Putamen (tissue), 1 donor: Measurements from ENCODE around the gene PCDHGB1.
A peak's percentile ranks its signal among the peaks of the same experiment; 100 is the strongest.
"Not testable (repeated sequence)": the region's sequence is repeated elsewhere in the genome, so short reads cannot be mapped to it uniquely, and the experiment has no call there.

Experiments
- DNase-seq: peaks from one replicate; pipeline ENCODE4 v3.0.0-alpha.2; 2016; ENCODE audit warnings: low spot score

Gene PCDHGB1

DNA sequence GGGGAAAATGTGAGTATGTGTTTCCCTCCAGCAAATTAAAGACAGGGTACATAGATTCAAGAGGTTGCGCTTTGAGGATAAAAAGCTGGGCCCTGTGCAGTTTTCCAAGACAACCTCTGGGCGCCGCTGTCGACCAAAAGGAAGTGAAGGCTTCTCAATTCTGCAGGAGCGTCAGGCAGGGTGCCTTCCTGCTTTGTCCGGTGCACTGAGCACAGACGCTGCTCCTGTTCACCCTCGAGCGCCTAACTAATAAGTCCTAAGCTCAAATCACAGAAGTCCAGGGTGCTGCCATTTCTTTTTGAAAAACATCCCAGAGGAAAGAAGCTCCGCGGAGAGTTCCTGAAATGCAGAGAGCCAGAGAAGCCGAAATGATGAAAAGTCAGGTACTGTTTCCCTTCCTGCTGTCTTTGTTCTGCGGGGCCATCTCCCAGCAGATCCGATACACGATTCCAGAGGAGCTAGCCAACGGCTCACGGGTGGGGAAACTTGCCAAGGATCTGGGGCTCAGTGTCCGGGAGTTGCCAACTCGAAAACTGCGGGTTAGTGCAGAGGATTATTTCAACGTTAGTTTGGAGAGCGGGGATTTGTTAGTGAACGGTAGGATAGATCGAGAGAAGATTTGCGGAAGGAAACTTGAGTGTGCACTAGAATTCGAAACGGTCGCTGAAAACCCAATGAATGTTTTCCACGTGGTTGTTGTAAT lies at the start of gene PCDHGB1:
Gene PCDHGB1 (plus strand): TSS at position 183 of the 703 bp plus-strand sequence. CDS start 162 bp downstream, at position 345.
- DNase-seq: no peak

DNA sequence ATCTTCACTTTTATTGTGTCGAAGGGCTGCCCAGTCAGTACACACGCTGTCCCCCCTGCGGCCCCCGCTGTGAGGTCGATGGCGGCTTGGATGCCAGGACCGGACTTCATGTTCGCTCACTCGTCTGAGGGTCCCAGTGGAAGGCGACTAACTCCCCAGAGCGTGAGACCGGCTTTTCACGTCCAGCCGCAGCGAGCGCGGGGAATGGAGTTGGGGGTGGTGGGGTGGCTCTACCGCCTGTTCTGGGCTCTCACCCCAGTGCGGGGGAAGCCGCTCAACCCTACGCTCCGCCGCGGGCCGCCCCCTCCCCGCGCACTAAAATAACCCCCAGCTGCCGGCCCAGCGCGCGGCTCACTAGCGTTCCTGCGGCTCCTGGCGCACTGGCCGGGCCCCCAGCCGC lies 46.1 kb upstream of the PCDHGB1 start, which contains the start of gene SLC25A2:
Gene SLC25A2 (minus strand): TSS at position 294 of the 400 bp plus-strand sequence. CDS start 184 bp downstream, at position 110.
- no peak for DNase-seq

DNA sequence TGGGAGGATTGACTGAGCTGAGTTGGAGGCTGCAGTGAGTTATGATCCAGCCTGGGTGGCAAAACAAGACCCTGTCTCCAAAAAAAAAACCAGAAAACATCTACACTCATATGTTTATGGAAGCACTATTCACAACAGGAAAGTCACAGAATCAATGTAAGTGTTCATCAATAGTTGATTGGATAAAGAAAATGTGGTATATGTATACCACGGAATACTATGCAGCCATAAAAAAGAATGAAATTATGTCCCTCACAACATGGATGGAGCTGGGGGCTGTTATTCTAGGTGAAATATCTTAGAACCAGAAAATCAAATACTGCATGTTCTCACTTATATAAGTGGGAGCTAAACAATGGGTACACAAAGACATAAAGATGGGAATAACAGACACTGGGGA lies 43.3 kb upstream of the PCDHGB1 start:
- DNase-seq: no peak

DNA sequence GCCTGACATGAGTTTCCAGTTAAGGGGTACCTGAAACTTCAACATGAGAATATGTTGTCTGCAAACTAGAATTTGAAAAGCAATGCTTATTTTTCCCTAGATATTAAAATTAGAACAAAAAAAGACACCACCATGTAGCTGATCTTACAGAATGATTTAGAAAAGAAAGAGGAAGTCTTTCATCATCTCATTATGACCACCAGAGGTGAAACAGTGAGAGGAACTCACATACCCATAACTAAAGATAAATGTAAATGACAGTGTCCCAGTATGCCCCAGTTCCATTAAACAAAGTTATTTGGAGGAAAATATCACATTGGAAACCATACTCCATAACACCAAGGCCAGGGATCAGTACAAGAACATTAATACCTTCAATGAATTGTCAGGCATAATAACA lies 36.2 kb upstream of the PCDHGB1 start:
- DNase-seq: no peak

DNA sequence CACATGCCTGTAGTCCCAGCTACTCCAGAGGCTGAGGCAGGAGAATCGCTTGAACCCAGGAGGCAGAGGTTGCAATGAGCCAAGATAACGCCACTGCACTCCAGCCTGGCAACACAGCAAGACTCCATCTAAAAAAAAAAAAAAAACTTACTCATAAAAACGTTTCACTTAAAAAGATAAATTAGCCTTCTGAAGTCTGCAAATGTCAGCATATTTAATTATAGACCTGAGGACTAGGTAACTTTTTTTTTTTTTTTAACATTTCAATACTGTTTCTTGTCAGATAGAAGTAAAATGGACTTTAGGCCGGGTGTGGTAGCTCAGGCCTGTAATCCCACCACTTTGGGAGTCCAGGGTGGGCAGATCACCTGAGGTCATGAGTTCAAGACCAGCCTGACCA lies 32.9 kb upstream of the PCDHGB1 start:
- DNase-seq: not testable (repeated sequence)

DNA sequence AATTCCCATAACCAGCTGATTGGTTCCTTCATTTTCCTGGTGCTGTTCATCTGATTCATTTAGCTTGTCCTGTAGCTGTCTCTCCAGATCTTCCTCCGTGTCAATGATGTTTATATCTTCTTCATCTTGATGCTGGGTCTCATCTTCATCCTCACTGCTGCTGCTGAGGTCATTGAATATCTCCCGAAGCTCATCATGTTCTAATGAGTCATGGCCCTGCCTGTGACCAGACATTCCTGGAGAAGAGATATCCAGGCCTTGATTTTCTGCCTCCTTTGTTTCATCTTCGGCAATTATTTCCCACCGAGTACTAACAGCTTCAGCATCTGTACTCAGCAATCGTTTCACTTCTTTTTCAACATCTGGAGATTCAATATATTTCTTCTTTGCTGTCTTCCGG lies 30.7 kb upstream of the PCDHGB1 start:
- no peak for DNase-seq

DNA sequence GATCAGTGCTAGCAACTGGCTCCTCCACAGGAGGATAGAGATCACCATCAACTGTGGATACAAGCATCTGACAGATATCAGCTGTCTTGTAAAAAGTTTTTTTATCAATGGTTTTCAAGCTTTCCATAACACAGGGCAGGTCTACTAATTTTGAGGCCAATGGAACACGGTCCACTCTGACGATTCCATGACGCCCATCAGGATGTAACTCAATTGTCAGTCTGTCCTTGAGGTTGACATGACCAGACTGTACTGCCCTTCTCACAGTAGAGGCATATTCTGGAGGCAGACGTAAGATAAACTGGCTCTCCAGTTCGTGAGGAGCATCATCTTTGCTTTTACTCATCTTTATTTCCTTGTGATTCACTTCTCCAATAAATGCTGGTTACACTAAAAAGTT lies 30.2 kb upstream of the PCDHGB1 start:
- no peak for DNase-seq

DNA sequence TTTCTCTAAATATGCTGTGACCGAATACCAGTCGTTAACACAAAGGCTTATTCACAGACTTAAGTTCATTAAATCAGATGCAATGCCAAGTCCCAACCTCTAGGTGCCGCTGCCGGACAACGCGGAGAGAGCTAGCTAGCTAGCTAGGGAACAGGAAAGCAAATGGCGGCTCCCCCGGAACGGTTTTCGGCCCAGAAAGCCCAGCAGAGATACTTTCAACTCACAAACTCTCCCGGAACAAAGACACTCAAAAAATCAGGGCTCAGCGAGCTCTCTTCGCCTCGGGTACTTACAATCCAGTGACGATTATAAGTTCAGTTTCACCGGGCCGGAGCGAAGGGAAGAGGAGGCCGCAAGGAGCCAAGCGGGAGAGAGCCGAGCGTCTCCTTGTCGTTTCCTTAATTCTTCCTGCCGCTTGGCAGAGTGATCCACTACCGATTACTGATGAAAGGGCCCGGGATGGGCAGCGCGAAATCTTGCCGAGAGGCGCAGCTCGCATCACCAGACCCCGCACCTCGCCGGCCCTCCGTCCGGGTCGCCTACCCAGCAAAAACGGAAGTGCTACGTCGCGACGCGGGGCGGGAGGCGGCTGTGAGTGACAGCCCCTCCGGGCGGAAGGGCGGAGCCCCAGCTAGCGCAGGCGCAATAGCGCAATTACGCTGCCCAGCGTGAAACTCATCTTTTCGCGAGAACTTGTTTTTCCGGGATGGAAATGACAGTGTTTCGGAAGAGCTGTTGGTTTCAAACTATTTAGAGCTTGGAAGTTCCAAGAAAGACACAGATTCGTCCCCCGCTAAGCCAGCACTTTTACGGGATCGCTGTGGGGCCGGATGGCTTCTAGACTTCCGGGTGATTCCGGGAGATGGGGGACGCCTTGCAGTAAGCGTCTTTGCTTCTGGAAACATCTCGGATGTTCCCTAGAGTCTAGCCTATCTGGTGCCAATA lies 29.4 kb upstream of the PCDHGB1 start, which contains the start of gene TAF7:
Gene TAF7 (minus strand): TSS at position 560 of the 945 bp plus-strand sequence. CDS start 740 bp downstream, outside the sequence.
- peak; percentile 93 for DNase-seq

DNA sequence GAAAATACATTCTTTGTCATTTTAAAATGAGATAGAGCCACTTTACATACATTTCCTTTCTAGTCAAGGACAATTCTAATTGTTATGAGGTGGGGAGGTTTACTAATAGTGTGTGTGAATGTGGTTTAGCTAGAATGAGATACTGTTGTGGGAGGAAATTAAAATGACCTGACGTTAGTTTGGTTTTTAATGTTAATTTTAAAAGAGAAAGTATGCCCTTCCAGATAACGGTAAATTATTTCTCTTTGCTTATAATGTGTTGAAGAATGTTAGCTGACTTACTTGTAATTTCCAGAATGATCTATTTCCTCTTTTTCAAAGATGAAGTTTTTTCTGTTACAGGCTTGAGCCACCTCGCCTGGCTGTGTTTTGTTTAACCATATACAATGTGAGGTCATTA lies 27.6 kb upstream of the PCDHGB1 start:
- DNase-seq: no peak

DNA sequence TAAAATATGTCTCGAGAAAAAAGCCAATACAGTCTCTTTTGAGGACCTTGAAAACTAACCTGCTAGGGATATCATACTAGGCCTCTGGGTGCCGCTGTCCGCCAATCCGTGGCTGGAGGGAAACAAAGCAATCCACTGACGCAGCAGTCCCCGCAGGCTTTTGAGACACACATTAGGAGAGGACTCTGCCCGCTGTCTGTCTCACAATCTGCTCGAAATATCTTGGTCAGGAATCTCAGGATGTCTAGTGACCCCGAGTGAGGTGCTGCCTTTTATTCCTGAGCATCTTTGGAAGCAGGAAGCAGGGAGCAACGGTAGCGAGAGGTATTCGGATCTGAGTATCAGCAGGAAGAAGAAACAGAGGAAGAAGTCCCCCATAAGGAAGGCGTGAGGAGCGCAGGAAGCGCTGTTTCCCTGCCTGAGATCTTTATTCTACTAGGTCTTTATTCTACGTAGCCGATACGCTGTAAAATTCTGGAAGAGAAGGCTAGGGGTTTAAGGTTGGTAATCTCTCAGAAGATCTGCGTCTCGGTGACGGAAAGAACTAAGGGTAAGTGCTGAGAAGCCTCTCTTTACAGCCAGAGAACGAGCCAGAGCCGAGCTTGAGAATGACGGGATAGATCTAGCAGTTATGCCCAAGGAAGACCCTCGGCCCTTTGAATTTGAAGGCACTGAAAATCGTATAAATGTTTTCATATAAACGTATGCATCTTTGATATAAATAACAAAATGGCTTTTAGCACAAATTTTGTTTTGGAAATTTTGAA lies 23.6 kb upstream of the PCDHGB1 start:
- peak; percentile 72 for DNase-seq

DNA sequence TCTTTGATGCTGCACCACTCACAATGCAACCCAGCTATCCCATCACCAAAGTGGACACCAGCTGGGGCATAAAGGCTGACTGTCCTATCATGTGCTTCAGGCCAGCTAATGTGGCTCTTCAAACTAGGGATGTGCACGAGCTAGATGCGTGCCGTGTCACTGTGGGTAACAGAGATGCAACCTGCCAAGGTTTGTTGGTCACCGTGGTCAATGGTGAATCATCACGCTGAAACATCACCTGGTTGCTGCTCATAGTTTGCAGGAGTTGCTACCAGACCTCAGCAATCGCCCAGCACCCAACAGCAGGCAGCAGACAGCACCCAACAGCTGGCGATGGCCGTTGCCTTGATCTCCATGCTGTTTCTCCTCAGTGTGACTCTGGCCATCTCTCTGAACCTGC lies 21.7 kb upstream of the PCDHGB1 start:
- DNase-seq: no peak

DNA sequence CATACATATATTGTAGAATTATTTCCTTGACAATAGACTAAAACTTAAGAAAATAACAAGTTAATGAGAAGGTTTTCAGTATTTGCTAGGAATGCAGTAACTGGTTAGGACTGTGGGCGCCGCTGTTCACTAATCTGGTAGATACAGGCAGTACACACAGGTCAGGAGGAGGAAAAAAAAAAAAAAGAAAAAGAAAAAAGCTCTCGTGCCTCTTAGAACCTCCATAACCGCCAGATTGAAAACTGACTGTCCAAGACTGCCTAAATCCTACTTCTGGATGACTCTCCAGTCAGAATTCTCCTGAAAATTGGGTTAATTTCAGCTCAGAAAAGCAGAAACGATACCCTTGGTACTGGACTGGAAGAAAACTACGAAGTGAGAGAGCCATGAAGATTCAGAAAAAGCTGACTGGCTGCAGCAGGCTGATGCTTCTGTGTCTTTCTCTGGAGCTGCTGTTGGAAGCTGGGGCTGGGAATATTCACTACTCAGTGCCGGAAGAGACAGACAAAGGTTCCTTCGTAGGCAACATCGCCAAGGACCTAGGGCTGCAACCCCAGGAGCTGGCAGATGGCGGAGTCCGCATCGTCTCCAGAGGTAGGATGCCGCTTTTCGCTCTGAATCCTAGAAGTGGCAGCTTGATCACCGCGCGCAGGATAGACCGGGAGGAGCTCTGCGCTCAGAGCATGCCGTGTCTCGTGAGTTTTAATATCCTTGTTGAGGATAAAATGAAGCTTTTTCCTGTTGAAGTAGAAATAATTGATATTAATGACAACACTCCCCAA lies 19.4 kb upstream of the PCDHGB1 start, which contains the start of gene PCDHGA1:
Gene PCDHGA1 (plus strand): TSS at position 216 of the 782 bp plus-strand sequence.
- no peak for DNase-seq

DNA sequence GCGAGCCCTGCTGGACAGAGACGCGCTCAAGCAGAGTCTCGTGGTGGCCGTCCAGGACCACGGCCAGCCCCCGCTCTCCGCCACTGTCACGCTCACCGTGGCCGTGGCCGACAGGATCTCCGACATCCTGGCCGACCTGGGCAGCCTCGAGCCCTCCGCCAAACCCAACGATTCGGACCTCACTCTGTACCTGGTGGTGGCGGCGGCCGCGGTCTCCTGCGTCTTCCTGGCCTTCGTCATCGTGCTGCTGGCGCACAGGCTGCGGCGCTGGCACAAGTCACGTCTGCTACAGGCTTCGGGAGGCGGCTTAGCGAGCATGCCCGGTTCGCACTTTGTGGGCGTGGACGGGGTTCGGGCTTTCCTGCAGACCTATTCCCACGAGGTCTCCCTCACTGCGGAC lies 17.3 kb upstream of the PCDHGB1 start:
- DNase-seq: not testable (repeated sequence)

DNA sequence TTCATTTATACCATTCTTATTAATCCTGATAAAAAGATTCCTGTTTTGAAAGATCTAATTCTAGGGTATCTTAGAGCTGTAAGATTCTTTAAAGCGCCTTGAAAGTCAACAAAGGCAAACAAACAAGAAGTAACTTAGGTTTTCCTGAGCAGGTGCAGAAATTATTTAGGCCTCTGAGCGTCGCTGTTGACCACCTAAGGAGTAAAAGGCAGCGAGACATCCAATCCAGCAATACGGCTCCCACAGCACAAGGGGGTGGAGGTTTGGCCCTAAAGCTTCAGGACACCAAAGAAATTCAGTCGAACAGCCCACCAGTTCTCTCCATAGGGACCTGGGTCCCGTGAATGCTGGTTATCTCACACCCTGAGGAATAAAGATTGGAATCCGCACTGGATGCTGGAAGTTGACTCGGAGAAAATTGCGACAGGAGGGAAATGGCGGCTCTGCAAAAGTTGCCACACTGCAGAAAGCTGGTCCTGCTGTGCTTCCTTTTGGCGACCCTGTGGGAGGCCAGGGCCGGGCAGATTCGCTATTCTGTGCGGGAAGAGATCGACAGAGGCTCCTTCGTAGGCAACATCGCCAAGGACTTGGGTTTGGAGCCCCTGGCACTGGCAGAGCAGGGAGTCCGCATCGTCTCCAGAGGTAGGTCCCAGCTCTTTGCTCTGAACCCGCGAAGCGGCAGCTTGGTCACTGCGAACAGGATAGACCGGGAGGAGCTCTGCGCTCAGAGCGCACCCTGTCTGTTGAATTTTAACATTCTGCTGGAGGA lies 11.2 kb upstream of the PCDHGB1 start, which contains the start of gene PCDHGA2:
Gene PCDHGA2 (plus strand): TSS at position 223 of the 769 bp plus-strand sequence.
- DNase-seq: no peak

DNA sequence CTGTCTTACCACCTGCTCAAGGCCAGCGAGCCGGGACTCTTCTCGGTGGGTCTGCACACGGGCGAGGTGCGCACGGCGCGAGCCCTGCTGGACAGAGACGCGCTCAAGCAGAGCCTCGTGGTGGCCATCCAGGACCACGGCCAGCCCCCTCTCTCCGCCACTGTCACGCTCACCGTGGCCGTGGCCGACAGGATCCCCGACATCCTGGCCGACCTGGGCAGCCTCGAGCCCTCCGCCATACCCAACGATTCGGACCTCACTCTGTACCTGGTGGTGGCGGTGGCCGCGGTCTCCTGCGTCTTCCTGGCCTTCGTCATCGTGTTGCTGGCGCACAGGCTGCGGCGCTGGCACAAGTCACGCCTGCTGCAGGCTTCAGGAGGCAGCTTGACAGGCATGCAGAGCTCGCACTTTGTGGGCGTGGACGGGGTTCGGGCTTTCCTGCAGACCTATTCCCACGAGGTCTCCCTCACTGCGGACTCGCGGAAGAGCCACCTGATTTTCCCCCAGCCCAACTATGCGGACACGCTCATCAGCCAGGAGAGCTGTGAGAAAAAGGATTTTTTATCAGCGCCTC lies 9.0 kb upstream of the PCDHGB1 start:
- DNase-seq: not testable (repeated sequence)

DNA sequence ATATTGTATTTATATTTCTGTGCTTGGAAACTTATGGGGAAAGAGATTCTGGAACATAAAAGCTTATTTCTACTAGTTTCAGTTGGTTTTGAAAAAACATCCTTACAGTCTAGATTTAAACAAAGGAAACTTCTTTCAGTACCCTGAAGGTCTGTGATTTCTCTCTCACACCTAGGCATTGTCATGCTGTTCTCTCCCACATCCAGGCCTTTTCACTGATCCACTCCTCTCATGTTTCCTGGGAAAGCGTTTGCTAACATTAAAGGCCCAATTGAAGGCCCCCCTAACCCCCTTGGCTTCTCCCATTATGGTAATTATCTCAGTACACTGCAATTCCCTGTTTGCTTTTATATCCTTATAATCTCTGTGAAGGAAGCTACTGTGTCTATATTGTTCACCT lies 7.1 kb upstream of the PCDHGB1 start:
- no peak for DNase-seq

DNA sequence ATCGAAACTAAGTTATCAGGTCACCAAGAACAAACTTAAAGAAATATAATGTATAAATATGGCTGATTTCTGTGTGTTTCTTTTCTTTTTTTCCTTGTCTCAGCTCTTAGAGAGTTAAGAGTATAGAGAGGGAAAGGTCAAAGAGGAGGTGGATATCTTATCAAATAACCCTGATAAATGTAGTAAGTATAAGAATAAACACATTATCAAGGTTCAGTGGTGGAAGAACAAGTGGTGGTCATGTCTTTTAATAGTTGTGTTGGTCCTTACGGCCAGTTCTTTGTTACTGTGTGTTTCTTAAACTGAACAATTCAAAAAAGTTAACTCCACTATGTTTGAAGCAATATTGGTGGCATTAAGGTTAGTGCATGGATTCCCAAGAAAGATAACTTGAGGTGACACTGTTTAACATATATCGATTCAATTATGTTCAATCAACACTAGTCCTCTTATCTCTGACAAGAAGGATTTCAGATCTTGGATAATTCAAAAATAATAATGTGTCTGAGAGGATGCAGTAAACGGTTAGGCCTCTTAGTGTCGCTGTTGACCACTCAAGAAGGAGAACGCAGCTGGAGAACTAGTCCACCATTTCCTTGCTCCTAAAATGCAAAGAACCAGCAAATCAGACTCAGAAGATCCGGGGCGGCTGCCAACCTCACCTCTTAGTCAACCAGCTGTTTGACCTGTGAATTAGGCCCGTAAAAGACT lies 6.5 kb upstream of the PCDHGB1 start, which contains the start of gene PCDHGA3:
Gene PCDHGA3 (plus strand): TSS at position 588 of the 711 bp plus-strand sequence. CDS start 205 bp downstream, outside the sequence.
- no peak for DNase-seq

DNA sequence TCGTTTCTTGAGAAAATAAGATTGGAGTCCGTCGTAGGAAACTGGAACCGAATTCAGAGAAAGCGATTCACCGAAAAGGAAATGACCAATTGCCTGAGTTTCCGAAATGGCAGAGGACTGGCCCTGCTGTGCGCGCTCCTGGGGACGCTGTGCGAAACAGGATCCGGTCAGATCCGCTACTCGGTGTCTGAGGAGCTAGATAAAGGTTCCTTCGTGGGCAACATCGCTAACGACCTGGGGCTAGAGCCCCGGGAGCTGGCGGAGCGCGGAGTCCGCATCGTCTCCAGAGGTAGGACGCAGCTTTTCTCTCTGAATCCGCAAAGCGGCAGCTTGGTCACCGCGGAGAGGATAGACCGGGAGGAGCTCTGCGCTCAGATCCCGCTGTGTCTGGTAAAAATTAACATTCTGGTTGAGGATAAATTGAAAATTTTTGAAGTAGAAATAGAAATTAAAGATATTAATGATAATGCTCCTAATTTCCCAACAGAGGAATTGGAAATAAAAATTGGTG lies 5.9 kb upstream of the PCDHGB1 start:
- DNase-seq: no peak

DNA sequence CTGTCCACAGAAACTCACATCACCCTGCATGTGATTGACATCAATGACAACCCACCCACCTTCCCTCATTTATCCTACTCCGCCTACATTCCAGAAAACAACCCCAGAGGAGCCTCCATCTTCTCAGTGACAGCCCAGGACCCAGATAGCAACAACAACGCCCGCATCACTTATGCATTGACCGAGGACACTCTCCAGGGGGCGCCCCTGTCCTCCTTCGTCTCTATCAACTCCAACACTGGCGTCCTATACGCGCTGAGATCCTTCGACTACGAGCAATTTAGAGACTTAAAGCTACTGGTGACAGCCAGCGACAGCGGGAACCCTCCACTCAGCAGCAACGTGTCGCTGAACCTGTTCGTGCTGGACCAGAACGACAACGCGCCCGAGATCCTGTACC lies 4.6 kb upstream of the PCDHGB1 start:
- DNase-seq: no peak
